ENCODE results near the gene DNAJC15.

GRCh38 chr13:43081866-43082265 lies 58.5 kb downstream of the DNAJC15 start:
- no peak for TF ChIP-seq POLR2A (IDR thresholded peaks at IDR 0.05)
- TF ChIP-seq, protein P1, sequence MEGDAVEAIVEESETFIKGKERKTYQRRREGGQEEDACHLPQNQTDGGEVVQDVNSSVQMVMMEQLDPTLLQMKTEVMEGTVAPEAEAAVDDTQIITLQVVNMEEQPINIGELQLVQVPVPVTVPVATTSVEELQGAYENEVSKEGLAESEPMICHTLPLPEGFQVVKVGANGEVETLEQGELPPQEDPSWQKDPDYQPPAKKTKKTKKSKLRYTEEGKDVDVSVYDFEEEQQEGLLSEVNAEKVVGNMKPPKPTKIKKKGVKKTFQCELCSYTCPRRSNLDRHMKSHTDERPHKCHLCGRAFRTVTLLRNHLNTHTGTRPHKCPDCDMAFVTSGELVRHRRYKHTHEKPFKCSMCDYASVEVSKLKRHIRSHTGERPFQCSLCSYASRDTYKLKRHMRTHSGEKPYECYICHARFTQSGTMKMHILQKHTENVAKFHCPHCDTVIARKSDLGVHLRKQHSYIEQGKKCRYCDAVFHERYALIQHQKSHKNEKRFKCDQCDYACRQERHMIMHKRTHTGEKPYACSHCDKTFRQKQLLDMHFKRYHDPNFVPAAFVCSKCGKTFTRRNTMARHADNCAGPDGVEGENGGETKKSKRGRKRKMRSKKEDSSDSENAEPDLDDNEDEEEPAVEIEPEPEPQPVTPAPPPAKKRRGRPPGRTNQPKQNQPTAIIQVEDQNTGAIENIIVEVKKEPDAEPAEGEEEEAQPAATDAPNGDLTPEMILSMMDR (IDR thresholded peaks at IDR 0.05) = no peak

Measured in thyroid gland (tissue), 4 donors.